RCC 7860 (cell line): ENCODE data around the gene PCDH11X.
"Not testable (repeated sequence)": the region's sequence is repeated elsewhere in the genome, so short reads cannot be mapped to it uniquely, and the experiment has no call there.

Experiments used
- DNase-seq: peaks from one replicate; pipeline ENCODE4 v3.0.0-alpha.2; 2015; ENCODE audit warnings: low spot score
- FAIRE-seq: peaks from 2 replicates; lab custom pipeline; 2012; peaks lifted over from hg19 to GRCh38; lab: Jason Lieb, UNC

The PCDH11X gene

GRCh38 chrX:91779135-91779534 lies at the start of gene PCDH11X:
PCDH11X (plus strand) TSS chrX:91779375; CDS start chrX:91835505, 56,130 bp downstream.
- DNase-seq, FAIRE-seq: not testable (repeated sequence)

GRCh38 chrX:91747446-91747845 lies 31.7 kb upstream of the PCDH11X start:
- DNase-seq, FAIRE-seq: not testable (repeated sequence)

GRCh38 chrX:91753022-91753421 lies 26.2 kb upstream of the PCDH11X start:
- not testable (repeated sequence) for DNase-seq, FAIRE-seq

GRCh38 chrX:91770619-91771488 lies 8.3 kb upstream of the PCDH11X start:
- FAIRE-seq = peak; percentile 62
- DNase-seq = not testable (repeated sequence)

- not testable (repeated sequence) for FAIRE-seq, DNase-seq
These were observed 5.2 kb upstream of the PCDH11X start for GRCh38 chrX:91773943-91774342.

GRCh38 chrX:91780008-91780407 lies 833 bp downstream of the PCDH11X start:
- not testable (repeated sequence) for FAIRE-seq, DNase-seq

GRCh38 chrX:91780698-91781097 lies 1.5 kb downstream of the PCDH11X start:
- FAIRE-seq, DNase-seq: not testable (repeated sequence)

GRCh38 chrX:91781553-91782298 lies 2.6 kb downstream of the PCDH11X start:
- not testable (repeated sequence) for FAIRE-seq, DNase-seq

- not testable (repeated sequence) for DNase-seq, FAIRE-seq
These were observed 3.6 kb downstream of the PCDH11X start for GRCh38 chrX:91782825-91783224.

- not testable (repeated sequence) for DNase-seq
These were observed 38.4 kb downstream of the PCDH11X start for GRCh38 chrX:91817537-91817936.

GRCh38 chrX:91825321-91825720 lies 46.1 kb downstream of the PCDH11X start:
- not testable (repeated sequence) for DNase-seq

More at GRCh38 chrX:91817537-91817936, 38.4 kb downstream of the PCDH11X start:
- not testable (repeated sequence) for FAIRE-seq

More at GRCh38 chrX:91825321-91825720, 46.1 kb downstream of the PCDH11X start:
- FAIRE-seq = not testable (repeated sequence)
